ENCODE data around the gene ISCA1.

The ISCA1 gene

GRCh38 chr9:86285261-86285660 lies 2.9 kb upstream of the ISCA1 start:
- DNase-seq: peak; percentile 62 to 69

DNA sequence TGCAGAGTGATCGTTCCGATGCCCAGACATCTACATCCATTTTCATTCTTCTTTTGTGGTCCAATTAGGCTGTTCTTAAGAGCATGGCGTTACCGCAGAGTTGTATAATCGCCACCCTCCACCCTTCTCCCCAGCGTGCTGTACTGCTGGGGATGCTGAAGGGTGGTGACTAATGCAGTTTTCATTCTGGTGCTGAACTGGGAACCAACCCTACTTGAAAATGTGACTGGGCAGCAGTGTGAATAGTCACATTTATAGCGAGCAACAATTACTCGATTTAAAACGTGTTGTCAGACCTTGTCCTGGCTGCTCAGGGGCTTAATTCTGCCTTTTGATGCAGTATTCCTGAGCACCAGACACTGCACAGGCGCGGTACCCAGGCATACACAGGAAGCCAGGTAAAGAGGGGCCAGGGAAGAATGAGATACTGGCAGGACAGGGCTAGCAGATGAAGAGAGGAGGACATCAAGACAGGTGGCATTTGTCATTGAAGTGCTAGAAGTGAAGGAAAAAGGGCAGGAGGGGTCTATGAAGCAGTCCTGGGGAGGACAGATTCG lies 719 bp upstream of the ISCA1 start:
- DNase-seq: peak; percentile 50 to 64

DNA sequence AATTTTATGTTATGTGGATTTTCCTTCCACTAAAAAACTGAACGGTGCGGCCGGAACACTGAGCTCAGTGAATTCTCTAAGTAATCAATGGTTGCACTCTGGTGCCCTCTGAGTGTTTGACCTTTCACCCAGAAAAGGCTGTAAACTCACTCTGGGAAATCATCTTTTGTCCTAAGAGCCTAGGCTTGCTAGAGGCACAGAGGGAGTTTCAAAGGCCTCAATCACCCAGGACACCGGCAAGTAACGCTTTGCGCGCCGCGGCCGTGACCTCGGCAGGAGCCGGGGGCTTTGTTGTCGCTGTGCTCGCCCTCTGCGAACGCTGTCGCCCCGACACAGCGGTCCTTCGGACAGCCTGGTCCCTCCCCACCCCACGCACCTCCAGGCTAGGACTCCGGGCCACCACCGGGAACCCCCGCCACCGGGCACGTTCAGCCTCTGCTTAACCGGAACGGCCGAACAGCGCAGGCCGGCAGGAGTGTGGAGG lies 703 bp downstream of the ISCA1 start:
- no peak for DNase-seq

- DNase-seq: no peak
Measured at GRCh38 chr9:86280580-86280979, 1.8 kb downstream of the ISCA1 start.

GRCh38 chr9:86279839-86280238 lies 2.5 kb downstream of the ISCA1 start:
- DNase-seq: no peak

- no peak for DNase-seq
Measured at GRCh38 chr9:86277072-86277471, 5.3 kb downstream of the ISCA1 start.

DNA sequence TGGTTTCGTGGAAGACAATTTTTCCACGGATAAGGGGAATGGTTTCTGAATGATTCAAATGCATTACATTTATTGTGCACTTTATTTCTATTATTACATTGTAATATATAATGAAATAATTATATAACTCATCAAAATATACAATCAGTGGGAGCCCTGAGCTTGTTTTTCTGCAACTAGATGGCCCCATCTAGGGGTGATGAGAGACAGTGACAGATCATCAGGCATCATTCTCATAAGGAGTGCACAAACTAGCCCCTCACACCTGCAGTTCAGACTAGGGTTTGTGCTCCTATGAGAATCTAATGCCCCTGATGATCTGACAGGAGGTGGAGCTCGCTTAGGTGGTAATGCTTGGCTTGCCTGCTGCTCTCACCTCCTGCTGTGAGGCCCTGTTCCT lies 6.4 kb downstream of the ISCA1 start:
- no peak for DNase-seq

GRCh38 chr9:86274821-86275643 lies 7.3 kb downstream of the ISCA1 start:
- DNase-seq: no peak

- no peak for DNase-seq
Measured at GRCh38 chr9:86272221-86272620, 10.1 kb downstream of the ISCA1 start.

- no peak for DNase-seq
Measured at GRCh38 chr9:86263876-86264275, 18.5 kb downstream of the ISCA1 start.

DNA sequence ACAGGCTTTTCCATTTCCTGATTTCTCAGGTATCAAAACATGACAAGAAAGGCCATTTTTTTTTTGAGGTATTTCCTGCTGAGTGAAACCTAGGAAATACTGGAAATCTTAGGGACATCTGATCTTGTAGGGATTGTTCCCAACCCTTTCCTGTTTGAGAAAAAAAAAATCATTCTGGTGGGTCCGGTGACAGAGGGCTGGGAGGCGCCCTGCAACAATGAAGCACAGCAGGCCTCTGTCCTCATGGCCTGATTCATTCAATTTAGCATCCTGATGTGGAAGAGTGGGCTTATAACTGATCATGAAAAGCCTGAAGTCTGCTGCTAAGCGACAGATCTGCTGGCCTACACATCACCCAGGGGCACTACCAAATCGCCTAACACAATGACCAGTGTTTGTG lies 19.8 kb downstream of the ISCA1 start:
- no peak for DNase-seq

- no peak for DNase-seq
Measured at GRCh38 chr9:86259557-86259956, 22.8 kb downstream of the ISCA1 start, which contains the start of gene C9orf153. Gene C9orf153 (minus strand): TSS chr9:86259657. CDS start chr9:86229603, 30,054 bp downstream.

DNA sequence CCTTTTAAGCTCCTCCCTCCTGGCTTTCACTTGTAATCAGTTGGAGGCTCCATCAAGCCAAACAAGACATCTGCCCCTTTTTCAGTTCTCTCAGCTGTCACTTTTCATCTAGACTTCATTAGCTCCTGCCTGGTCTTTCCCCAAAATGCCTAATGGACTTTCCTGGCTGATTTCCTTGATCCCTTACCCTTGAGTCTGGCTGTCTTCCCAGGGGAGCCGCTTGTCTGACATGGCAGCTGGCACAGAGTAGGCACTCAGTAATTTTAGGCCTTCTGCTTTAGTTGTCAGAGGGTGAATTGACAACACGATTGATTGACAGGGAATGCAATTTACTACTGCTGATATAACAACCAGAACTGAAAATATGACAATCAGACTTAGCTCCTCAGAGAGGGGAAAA lies 24.9 kb downstream of the ISCA1 start:
- DNase-seq: no peak

GRCh38 chr9:86256653-86257052 lies 25.7 kb downstream of the ISCA1 start:
- DNase-seq: no peak

DNA sequence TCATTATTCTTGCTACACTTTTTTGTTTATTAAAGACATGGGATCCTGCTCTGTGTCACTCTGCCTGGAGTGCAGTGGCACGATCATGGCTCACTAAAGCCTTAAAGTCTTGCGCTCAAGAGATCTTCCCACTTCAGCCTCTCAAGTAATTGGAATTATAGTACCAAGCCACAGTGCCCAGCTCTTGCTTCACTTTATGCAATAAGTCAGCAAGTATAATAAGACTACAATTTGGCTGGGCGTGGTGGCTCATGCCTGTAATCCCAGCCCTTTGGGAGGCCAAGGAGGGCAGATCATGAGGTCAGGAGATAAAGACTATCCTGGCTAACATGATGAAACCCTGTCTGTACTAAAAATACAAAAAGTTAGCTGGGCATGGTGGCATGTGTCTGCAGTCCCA lies 28.8 kb downstream of the ISCA1 start:
- no peak for DNase-seq

- no peak for DNase-seq
Measured at GRCh38 chr9:86252870-86253269, 29.5 kb downstream of the ISCA1 start.

- no peak for DNase-seq
Measured at GRCh38 chr9:86250123-86250522, 32.2 kb downstream of the ISCA1 start.

DNA sequence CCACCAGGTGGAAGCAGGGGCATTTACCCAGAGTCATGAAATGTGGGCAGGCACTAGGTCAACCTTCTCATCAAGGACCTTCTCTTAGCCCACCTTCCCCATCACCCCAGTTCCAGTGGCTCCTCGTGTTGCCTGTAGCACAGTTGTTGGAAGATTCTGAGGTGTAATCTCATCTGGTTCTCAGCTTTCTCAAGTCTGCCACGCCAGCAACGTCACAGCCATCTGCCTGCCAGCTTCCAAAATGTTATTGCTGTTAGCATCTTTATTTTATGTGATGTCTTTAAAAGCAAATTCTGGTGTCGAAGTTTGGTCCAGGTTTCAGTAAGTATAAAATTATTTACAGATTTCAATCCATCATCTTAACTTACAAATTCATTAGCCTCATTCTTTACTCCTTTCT lies 33.6 kb downstream of the ISCA1 start:
- no peak for DNase-seq

- DNase-seq: no peak
Measured at GRCh38 chr9:86246752-86247161, 35.6 kb downstream of the ISCA1 start.

GRCh38 chr9:86242071-86242470 lies 40.3 kb downstream of the ISCA1 start:
- peak in 1 of 2 donors; percentile 10 for DNase-seq

- DNase-seq: no peak
Measured at GRCh38 chr9:86241216-86241615, 41.1 kb downstream of the ISCA1 start.

DNA sequence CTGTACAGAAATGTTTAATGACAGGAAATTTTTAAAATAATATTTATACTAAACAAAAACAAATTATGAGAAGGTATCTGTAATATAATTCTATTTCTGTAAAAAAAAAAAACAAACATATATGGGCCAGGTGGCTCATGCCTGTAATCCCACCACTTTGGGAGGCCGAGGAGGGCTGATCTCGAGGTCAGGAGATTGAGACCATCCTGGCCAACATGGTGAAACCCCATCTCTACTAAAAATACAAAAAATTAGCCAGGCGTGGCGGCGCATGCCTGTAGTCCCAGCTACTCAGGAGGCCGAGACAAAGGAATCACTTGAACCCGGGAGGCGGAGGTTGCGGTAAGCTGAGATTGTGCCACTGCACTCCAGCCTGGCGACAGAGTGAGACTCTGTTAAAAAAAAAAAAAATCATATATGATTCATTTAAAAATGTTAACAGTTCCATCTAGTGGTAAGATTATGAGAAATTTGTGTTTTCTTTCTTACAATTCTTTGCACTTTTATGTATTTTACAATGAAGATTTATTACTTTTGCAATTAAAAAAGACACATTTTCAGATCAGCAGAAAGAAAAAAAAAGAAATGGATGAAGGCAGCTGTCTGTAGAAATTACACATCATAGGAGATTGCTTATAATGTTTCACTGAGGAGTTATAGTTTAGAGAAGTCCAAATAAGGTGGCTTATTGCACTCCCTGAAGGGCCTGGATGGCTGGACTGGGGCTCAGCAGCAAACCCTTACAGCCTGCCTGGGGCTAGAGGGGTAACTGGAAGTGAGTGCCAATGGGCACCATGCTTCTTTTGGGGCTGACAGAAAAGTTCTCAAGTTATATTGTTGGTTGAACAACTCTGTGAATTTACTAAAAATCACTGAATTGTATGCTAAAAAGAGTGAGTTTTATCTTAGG lies 43.2 kb downstream of the ISCA1 start:
- DNase-seq: no peak

GRCh38 chr9:86230858-86231257 lies 51.5 kb downstream of the ISCA1 start:
- DNase-seq: no peak

Data from inflammatory macrophage (primary cell).